K562 (cell line): Measurements from ENCODE around the gene LRRC25. TPM values are rescaled to one million over a fixed set of nuclear protein-coding genes. Genes with fewer than 3 reads are reported as not detected.

Source experiments
- BDP1 ChIP-seq: IDR thresholded peaks from 3 replicates; pipeline ENCODE4 v1.6.1; 2011; ENCODE audit not compliant: insufficient read length, insufficient read depth
- CBX3 ChIP-seq, 2 experiments: IDR thresholded peaks; 1 replicate in 1 of 2; 2 replicates in 1 of 2; pipeline ENCODE4 v1.6.1; 2012; ENCODE audit warnings: inconsistent platforms in 2 of 2, low read length in 2 of 2, borderline replicate concordance in 1 of 2, control low read depth in 1 of 2
- CEBPB ChIP-seq: fragments of 450-650 bp; IDR thresholded peaks from 2 replicates; pipeline ENCODE4 v1.6.1; 2016; ENCODE audit warnings: missing genetic modification characterization, missing compliant biosample characterization
- ELF1 ChIP-seq: fragments of 200-800 bp; sonication (Bioruptor generic); IDR thresholded peaks from 2 replicates; pipeline ENCODE4 v1.6.1; 2016; ENCODE audit warnings: missing genetic modification characterization, missing compliant biosample characterization
- ELF4 ChIP-seq: fragments of 450-650 bp; formaldehyde crosslinking; IDR thresholded peaks from 2 replicates; pipeline ENCODE4 v1.4.0; 2022; ENCODE audit warnings: missing genetic modification characterization
- LCOR ChIP-seq: sonication (generic); formaldehyde crosslinking; IDR thresholded peaks from 2 replicates; pipeline ENCODE4 v1.8.0; 2022; ENCODE audit warnings: mild to moderate bottlenecking, missing genetic modification reagents
- MTF1 ChIP-seq: fragments of 250-450 bp; sonication (Bioruptor Pico); IDR thresholded peaks from 2 replicates; pipeline ENCODE4 v1.9.0; 2021; ENCODE audit warnings: moderate library complexity, mild to moderate bottlenecking, inconsistent platforms, borderline replicate concordance
- NFIC ChIP-seq: fragments of 450-650 bp; IDR thresholded peaks from 2 replicates; pipeline ENCODE4 v1.6.1; 2017; ENCODE audit warnings: mild to moderate bottlenecking, inconsistent platforms
- NR3C1 ChIP-seq: sonication (generic); formaldehyde crosslinking; IDR thresholded peaks from 2 replicates; pipeline ENCODE4 v1.8.1; 2022; ENCODE audit warnings: missing genetic modification reagents
- PYGO2 ChIP-seq: fragments of 450-650 bp; IDR thresholded peaks from 2 replicates; pipeline ENCODE4 v1.6.1; 2016; ENCODE audit warnings: mild to moderate bottlenecking, missing genetic modification characterization, moderate library complexity, missing compliant biosample characterization
- RBM14 ChIP-seq: fragments of 200-400 bp; formaldehyde crosslinking; IDR thresholded peaks from 2 replicates; pipeline ENCODE4 v1.6.1; 2018; ENCODE audit warnings: low read depth, mild to moderate bottlenecking, low read length, moderate library complexity, borderline replicate concordance; ENCODE audit not compliant: insufficient read depth
- RCOR1 ChIP-seq, 2 experiments: IDR thresholded peaks; 2 replicates each; pipeline ENCODE4 v1.6.1; 2012; ENCODE audit warnings: low read depth in 2 of 2, low read length in 2 of 2, borderline replicate concordance in 1 of 2, improper control_type of control experiment in 1 of 2
- SIX5 ChIP-seq, 2 experiments: IDR thresholded peaks; 2 replicates each; pipeline ENCODE4 v1.6.1; 2011; ENCODE audit warnings: low read length in 2 of 2, borderline replicate concordance in 1 of 2, low read depth in 1 of 2, mild to moderate bottlenecking in 1 of 2, moderate library complexity in 1 of 2; ENCODE audit not compliant: insufficient read depth in 1 of 2
- SRSF7 ChIP-seq: fragments of 200-400 bp; formaldehyde crosslinking; optimal IDR thresholded peaks from 2 replicates; pipeline ENCODE3; 2017; ENCODE audit warnings: mild to moderate bottlenecking, low read depth, low read length
- TOE1 ChIP-seq, 2 experiments: fragments of 450-650 bp in 1 of 2; sonication (generic) in 1 of 2; formaldehyde crosslinking in 1 of 2; IDR thresholded peaks; 2 replicates each; pipeline versions ENCODE4 v1.7.1 to v1.8.0; 2016 to 2022; ENCODE audit warnings: borderline replicate concordance in 2 of 2, mild to moderate bottlenecking in 2 of 2, antibody characterized with exemption in 1 of 2, inconsistent platforms in 1 of 2, low read depth in 1 of 2, missing genetic modification reagents in 1 of 2, moderate library complexity in 1 of 2
- ZFP1 ChIP-seq: fragments of 450-650 bp; formaldehyde crosslinking; IDR thresholded peaks from 2 replicates; pipeline ENCODE4 v1.4.0; 2020; ENCODE audit warnings: mild to moderate bottlenecking, mixed read lengths
- ZNF175 ChIP-seq: fragments of 200-800 bp; sonication (Bioruptor generic); IDR thresholded peaks from 2 replicates; pipeline ENCODE4 v1.6.1; 2016; ENCODE audit warnings: low read depth, mild to moderate bottlenecking, missing genetic modification characterization, missing compliant biosample characterization
- ZNF197 ChIP-seq: fragments of 200-800 bp; sonication (Bioruptor generic); IDR thresholded peaks from 2 replicates; pipeline ENCODE4 v1.6.1; 2016; ENCODE audit warnings: low read depth, missing genetic modification characterization, missing compliant biosample characterization
- ZNF217 ChIP-seq: sonication (generic); formaldehyde crosslinking; IDR thresholded peaks from 2 replicates; pipeline ENCODE4 v1.8.0; 2022; ENCODE audit warnings: mild to moderate bottlenecking, missing genetic modification reagents
- ZNF24 ChIP-seq: fragments of 450-650 bp; IDR thresholded peaks from 2 replicates; pipeline ENCODE4 v1.6.1; 2016
- ZNF41 ChIP-seq: fragments of 250-450 bp; sonication (Bioruptor Pico); conservative IDR thresholded peaks from 2 replicates; pipeline ENCODE4 v1.4.0; 2020; ENCODE audit warnings: mild to moderate bottlenecking
- ZNF436 ChIP-seq: fragments of 250-450, 450-650 bp; sonication (Bioruptor Pico); formaldehyde crosslinking; IDR thresholded peaks from 2 replicates; pipeline ENCODE4 v1.7.0; 2020; ENCODE audit warnings: mild to moderate bottlenecking
- ZNF668 ChIP-seq: fragments of 250-450 bp; sonication (Bioruptor Pico); IDR thresholded peaks from 2 replicates; pipeline ENCODE4 v1.8.0; 2022; ENCODE audit warnings: mild to moderate bottlenecking, inconsistent platforms
- polyA plus RNA-seq, 8 experiments: library from polyadenylated mRNA; depleted of rRNA in 4 of 8; stranded (reverse) in 5 of 8; unstranded in 3 of 8; fragments of >200 nt; fragmentation: Nextera tagmentation in 2 of 8; fragmentation: Illumina TruSeq in 1 of 8; extraction: Ambion mirVana in 2 of 8; extraction: Trizol in 1 of 8; gene quantifications; 2 replicates each; pipeline versions ENCODE4 v1.2.1 to v1.2.3, GENCODE V29; 2011 to 2014; ENCODE audit warnings: inconsistent platforms in 1 of 8, missing spikeins in 1 of 8
- total RNA-seq, 7 experiments: library from RNA; depleted of rRNA in 6 of 7; stranded (reverse); fragments of >200 nt in 6 of 7; fragmentation: Illumina TruSeq in 2 of 7; extraction: Trizol in 2 of 7; gene quantifications; 2 replicates each; pipeline versions ENCODE4 v1.2.1 to v1.2.3, GENCODE V29; 2011 to 2021; ENCODE audit warnings: low replicate concordance in 1 of 7
- TF ChIP-seq, protein P1 (sequence below): fragments of 450-650 bp; formaldehyde crosslinking; IDR thresholded peaks from 2 replicates; pipeline ENCODE4 v1.4.0; 2020; ENCODE audit warnings: mild to moderate bottlenecking, mixed read lengths
- TF ChIP-seq, protein P2 (sequence below): sonication (generic); formaldehyde crosslinking; IDR thresholded peaks from 2 replicates; pipeline ENCODE4 v1.9.0; 2022; ENCODE audit warnings: mild to moderate bottlenecking, missing genetic modification reagents
- TF ChIP-seq, protein P3 (sequence below): conservative IDR thresholded peaks from 2 replicates; pipeline ENCODE4 v1.6.1; 2011; ENCODE audit warnings: low read depth, mild to moderate bottlenecking, low read length; ENCODE audit not compliant: control insufficient read depth

Gene LRRC25
- total and polyA plus RNA-seq, 9 of the 15 experiments (the other 6 are each of a cell fraction or from before 2014, with no cell fraction given) = 0.07 to 0.36 (median 0.10) TPM; not detected in 3

DNA sequence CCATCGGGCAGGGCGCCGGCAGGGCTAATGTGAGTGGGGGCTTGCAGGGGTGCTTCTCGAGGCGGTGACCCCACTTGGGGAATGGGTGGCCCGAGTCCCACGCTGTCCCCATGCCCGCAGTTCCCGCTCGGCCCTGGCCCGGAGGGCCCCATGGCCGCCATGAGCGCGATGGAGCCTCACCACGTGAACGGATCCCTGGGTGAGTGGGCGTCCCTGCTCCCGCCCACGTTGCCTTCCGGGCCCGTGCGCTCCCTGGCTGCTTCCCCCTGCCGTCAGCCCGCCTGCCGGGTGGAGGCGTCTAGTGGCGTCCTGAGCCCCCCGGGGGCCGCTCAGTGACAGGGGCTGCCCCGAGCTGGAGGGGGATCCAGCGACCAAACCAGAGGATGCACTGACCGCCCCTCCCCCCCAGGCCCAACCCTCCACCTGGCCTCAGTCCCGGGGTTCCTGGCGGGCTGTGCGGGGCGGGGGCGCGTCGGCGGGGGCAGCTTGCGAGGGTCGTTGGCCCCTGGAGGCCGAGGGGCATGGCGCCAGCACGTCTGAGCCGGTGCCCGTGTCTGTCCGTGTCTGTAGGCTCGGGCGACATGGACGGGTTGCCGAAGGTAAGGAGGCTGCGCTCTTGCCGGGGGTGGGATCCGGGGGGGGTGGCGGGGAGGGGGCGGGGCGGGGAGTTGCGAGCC, 35.7 kb upstream of the LRRC25 start (continued):
- TF ChIP-seq CEBPB (tag) (no peak), ZNF41 (CRISPR knock-in tag) (no peak), CBX3 (IDR thresholded peaks at IDR 0.05; ENCODE audit: borderline replicate concordance in 1 of 2, low read length in 2 of 2) (no peak), MTF1 (CRISPR knock-in tag) (no peak), ELF1 (no peak), ZNF197 (CRISPR knock-in tag) (no peak), ZNF217 (CRISPR knock-in tag) (no peak), NFIC (peak; percentile 49), ZFP1 (no peak), LCOR (CRISPR knock-in tag) (peak; percentile 65; the same call in 1 of the 2 replicates), PYGO2 (tag) (no peak), SRSF7 (no peak), RBM14 (no peak), RCOR1 (IDR thresholded peaks at IDR 0.05; ENCODE audit: borderline replicate concordance in 1 of 2, low read depth in 2 of 2, low read length in 2 of 2) (no peak), SIX5 (IDR thresholded peaks at IDR 0.05; ENCODE audit: borderline replicate concordance in 1 of 2, insufficient read depth in 1 of 2, low read depth in 1 of 2, low read length in 2 of 2) (no peak), BDP1 (no peak), ZNF175 (CRISPR knock-in tag) (no peak; the same call in 1 of the 2 replicates), ZNF24 (no peak), TOE1 (IDR thresholded peaks at IDR 0.05; ENCODE audit: borderline replicate concordance) (0 out of 2 replicates have a peak, but pooled peaks have one; percentile 42), TOE1 (CRISPR knock-in tag; IDR thresholded peaks at IDR 0.05; ENCODE audit: borderline replicate concordance, low read depth) (no peak), ELF4 (CRISPR knock-in tag) (no peak), NR3C1 (CRISPR knock-in tag) (no peak), ZNF436 (CRISPR knock-in tag) (no peak), ZNF668 (CRISPR knock-in tag) (no peak)
- TF ChIP-seq, protein P1, sequence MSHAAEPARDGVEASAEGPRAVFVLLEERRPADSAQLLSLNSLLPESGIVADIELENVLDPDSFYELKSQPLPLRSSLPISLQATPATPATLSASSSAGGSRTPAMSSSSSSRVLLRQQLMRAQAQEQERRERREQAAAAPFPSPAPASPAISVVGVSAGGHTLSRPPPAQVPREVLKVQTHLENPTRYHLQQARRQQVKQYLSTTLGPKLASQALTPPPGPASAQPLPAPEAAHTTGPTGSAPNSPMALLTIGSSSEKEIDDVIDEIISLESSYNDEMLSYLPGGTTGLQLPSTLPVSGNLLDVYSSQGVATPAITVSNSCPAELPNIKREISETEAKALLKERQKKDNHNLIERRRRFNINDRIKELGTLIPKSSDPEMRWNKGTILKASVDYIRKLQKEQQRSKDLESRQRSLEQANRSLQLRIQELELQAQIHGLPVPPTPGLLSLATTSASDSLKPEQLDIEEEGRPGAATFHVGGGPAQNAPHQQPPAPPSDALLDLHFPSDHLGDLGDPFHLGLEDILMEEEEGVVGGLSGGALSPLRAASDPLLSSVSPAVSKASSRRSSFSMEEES (CRISPR knock-in tag) = no peak
- TF ChIP-seq, protein P2, sequence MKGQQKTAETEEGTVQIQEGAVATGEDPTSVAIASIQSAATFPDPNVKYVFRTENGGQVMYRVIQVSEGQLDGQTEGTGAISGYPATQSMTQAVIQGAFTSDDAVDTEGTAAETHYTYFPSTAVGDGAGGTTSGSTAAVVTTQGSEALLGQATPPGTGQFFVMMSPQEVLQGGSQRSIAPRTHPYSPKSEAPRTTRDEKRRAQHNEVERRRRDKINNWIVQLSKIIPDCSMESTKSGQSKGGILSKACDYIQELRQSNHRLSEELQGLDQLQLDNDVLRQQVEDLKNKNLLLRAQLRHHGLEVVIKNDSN = peak; percentile 82
- TF ChIP-seq, protein P3, sequence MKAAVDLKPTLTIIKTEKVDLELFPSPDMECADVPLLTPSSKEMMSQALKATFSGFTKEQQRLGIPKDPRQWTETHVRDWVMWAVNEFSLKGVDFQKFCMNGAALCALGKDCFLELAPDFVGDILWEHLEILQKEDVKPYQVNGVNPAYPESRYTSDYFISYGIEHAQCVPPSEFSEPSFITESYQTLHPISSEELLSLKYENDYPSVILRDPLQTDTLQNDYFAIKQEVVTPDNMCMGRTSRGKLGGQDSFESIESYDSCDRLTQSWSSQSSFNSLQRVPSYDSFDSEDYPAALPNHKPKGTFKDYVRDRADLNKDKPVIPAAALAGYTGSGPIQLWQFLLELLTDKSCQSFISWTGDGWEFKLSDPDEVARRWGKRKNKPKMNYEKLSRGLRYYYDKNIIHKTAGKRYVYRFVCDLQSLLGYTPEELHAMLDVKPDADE = no peak; the same call in 1 of the 2 replicates
